A673 (cell line): ENCODE data around the gene MAN2A2. TPM values are rescaled to one million over a fixed set of nuclear protein-coding genes. Genes with fewer than 3 reads are reported as not detected.

Experiments
- BruUV-seq: library from RNA; stranded (reverse); fragments of 400-500 nt; replicated peaks from 2 replicates; lab custom pipeline; 2021; lab: Mats Ljungman, UMichigan
- CTCF ChIA-PET: fragments of 300-600 bp; sonication (Branson Sonifier 250); formaldehyde crosslinking; loops from one replicate; lab custom pipeline; 2022; ENCODE audit warnings: antibody characterized with exemption; lab: Charles Lee
- POLR2A ChIA-PET: fragments of 300-600 bp; sonication (Branson Sonifier 250); formaldehyde crosslinking; loops from one replicate; lab custom pipeline; 2022; ENCODE audit warnings: antibody characterized with exemption; ENCODE audit not compliant: low non-redundant PET; lab: Charles Lee
- DNase-seq: peaks from one replicate; pipeline ENCODE4 v3.0.0-alpha.2; 2015; ENCODE audit warnings: low spot score
- H3K27ac ChIP-seq: fragments of 200-600 bp; sonication (generic); 2 replicates; pipeline ENCODE4 v1.5.1; 2016; ENCODE audit warnings: mixed run types, low read depth, mild to moderate bottlenecking, mixed read lengths, antibody characterized with exemption, low read length; ENCODE audit not compliant: poor library complexity, severe bottlenecking
- H3K27me3 ChIP-seq: fragments of 200-600 bp; sonication (generic); replicated peaks from 2 replicates; pipeline ENCODE4 v1.6.1; 2017; ENCODE audit warnings: mixed run types, low read depth, mild to moderate bottlenecking, mixed read lengths, antibody characterized with exemption, low read length; ENCODE audit not compliant: insufficient read depth, poor library complexity
- H3K36me3 ChIP-seq: fragments of 200-600 bp; sonication (generic); 2 replicates; pipeline ENCODE4 v1.6.1; 2016; ENCODE audit warnings: mixed run types, mild to moderate bottlenecking, mixed read lengths, antibody characterized with exemption, low read length; ENCODE audit not compliant: insufficient read depth, poor library complexity, severe bottlenecking
- H3K4me1 ChIP-seq: fragments of 200-600 bp; sonication (generic); 2 replicates; pipeline ENCODE4 v1.6.1; 2017; ENCODE audit warnings: mixed run types, mild to moderate bottlenecking, mixed read lengths, antibody characterized with exemption, low read length; ENCODE audit not compliant: insufficient read depth, poor library complexity, severe bottlenecking
- H3K4me3 ChIP-seq: fragments of 200-600 bp; sonication (generic); 2 replicates; pipeline ENCODE4 v1.5.1; 2016; ENCODE audit warnings: low read depth, mixed run types, mild to moderate bottlenecking, mixed read lengths, low read length; ENCODE audit not compliant: poor library complexity, severe bottlenecking
- H3K9me3 ChIP-seq: fragments of 200-600 bp; sonication (generic); 2 replicates; pipeline ENCODE4 v1.6.1; 2016; ENCODE audit warnings: mixed run types, low read depth, mild to moderate bottlenecking, mixed read lengths, antibody characterized with exemption, low read length; ENCODE audit not compliant: poor library complexity, severe bottlenecking
- CTCF ChIP-seq: fragments of 300-800, 200-600 bp; sonication (generic); conservative IDR thresholded peaks from 2 replicates; pipeline ENCODE4 v1.5.1; 2017; ENCODE audit warnings: low read depth, mild to moderate bottlenecking, antibody characterized with exemption, low read length, moderate library complexity, mixed read lengths
- EZH2 ChIP-seq: fragments of 200-600 bp; sonication (generic); IDR thresholded peaks from 2 replicates; pipeline ENCODE4 v1.6.1; 2017; ENCODE audit warnings: borderline replicate concordance, low read depth, mild to moderate bottlenecking, mixed read lengths, antibody characterized with exemption, low read length; ENCODE audit not compliant: poor library complexity, severe bottlenecking
- intact Hi-C: fragments of 100-400 bp; cut with micrococcal nuclease; formaldehyde crosslinking; loops from one replicate; pipeline ENCODE4 v1.10.0; 2022; ENCODE audit not compliant: unreplicated experiment
- total RNA-seq: library from RNA; stranded (reverse); gene quantifications from 2 replicates; pipeline ENCODE4 v1.2.3, GENCODE V29; 2021

Gene MAN2A2
- total RNA-seq, 1 experiment from 2014 or later: 75.7 TPM

DNA sequence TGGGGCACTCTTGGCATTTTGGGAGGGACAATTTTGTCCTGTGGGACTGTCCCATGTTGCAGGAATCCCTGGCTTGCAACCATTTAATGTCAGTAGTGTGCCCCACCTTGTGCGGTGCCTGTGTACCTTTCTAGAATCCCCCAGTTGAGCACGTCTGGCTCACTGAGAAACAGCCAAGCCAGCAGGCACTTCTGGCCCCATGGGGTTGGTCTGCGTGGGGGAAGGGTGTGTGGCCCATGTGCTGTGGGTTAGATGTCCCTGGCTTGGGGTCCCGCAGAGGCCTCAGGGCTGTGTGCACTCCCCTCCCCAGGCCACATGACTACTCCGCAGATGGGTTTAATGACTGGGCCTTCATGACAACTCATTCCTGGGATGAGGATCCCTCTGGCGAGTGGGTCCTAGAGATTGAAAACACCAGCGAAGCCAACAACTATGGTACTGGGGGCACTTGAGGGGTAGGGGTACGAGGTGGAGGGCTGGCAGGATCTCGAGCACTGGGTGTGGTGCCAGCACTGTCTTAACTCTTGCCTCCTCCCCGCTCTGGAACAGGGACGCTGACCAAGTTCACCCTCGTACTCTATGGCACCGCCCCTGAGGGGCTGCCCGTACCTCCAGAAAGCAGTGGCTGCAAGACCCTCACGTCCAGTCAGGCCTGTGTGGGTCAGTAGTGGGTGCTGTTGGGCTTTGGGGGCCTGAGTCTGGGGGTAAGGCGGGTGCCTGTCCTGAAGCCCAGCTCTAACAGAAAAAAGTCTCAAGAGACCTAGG, 22.5 kb upstream of the MAN2A2 start:
- POLR2A ChIA-PET: no interaction called here
- intact Hi-C loops: no loop called here
- Histone ChIP-seq H3K9me3 (no peaks in the 10 kb centered on the region), H3K27ac (no peak overlapping the region), H3K36me3 (peaks cover 50% of the 10 kb centered on the region), H3K4me1 (no peaks in the 10 kb centered on the region), H3K4me3 (no peak overlapping the region), H3K27me3 (no peaks in the 10 kb centered on the region)
- no TSS peak for BruUV-seq
- TF ChIP-seq CTCF (no peak), EZH2 (no peak)
- CTCF ChIA-PET: no interaction called here
- DNase-seq: no peak

GRCh38 chr15:90881181-90881977, 21.7 kb upstream of the MAN2A2 start:
- H3K4me1 ChIP-seq: no peaks in the 10 kb centered on the region
- intact Hi-C loops: no loop called here
- TF ChIP-seq CTCF: no peak
- TF ChIP-seq EZH2: no peak
- POLR2A ChIA-PET: no interaction called here
- DNase-seq: no peak
- H3K4me3 ChIP-seq: no peak overlapping the region
- no peaks in the 10 kb centered on the region for H3K9me3 ChIP-seq
- no peaks in the 10 kb centered on the region for H3K27me3 ChIP-seq
- CTCF ChIA-PET: no interaction called here
- BruUV-seq: no TSS peak
- no peak overlapping the region for H3K27ac ChIP-seq
- peaks cover 44% of the 10 kb centered on the region for H3K36me3 ChIP-seq

DNA sequence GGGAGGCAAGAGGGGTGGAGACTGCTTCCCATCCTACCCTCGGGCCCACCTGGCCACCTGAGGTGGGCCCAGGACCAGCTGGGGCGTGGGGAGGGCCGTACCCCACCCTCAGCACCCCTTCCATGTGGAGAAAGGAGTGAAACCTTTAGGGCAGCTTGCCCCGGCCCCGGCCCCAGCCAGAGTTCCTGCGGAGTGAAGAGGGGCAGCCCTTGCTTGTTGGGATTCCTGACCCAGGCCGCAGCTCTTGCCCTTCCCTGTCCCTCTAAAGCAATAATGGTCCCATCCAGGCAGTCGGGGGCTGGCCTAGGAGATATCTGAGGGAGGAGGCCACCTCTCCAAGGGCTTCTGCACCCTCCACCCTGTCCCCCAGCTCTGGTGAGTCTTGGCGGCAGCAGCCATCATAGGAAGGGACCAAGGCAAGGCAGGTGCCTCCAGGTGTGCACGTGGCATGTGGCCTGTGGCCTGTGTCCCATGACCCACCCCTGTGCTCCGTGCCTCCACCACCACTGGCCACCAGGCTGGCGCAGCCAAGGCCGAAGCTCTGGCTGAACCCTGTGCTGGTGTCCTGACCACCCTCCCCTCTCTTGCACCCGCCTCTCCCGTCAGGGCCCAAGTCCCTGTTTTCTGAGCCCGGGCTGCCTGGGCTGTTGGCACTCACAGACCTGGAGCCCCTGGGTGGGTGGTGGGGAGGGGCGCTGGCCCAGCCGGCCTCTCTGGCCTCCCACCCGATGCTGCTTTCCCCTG, 21.0 kb upstream of the MAN2A2 start:
- H3K4me1 ChIP-seq: no peaks in the 10 kb centered on the region
- no peaks in the 10 kb centered on the region for H3K9me3 ChIP-seq
- no peak for DNase-seq
- BruUV-seq: no TSS peak
- H3K27me3 ChIP-seq: no peaks in the 10 kb centered on the region
- intact Hi-C loops: no loop called here
- ChIA-PET POLR2A (no interaction called here), CTCF (no interaction called here)
- H3K4me3 ChIP-seq: no peak overlapping the region
- TF ChIP-seq CTCF (no peak), EZH2 (no peak)
- H3K27ac ChIP-seq: no peak overlapping the region
- H3K36me3 ChIP-seq: peaks cover 36% of the 10 kb centered on the region
